Activated naive CD4-positive, alpha-beta T cell treated with anti-CD3 and anti-CD28 coated beads, Interleukin-2, amount 50 U/mL, for 72 hours (primary cell): ENCODE data around the gene VPS37C. TPM values are rescaled to one million over a fixed set of nuclear protein-coding genes. Genes with fewer than 3 reads are reported as not detected.

ENCODE experiments used
- ATAC-seq, 2 donors: fragments of 150-1000 bp; cut with Tn5 transposase; 2 replicates each; pipeline ENCODE4 v1.10.0; 2021; ENCODE audit warnings: mild to moderate bottlenecking in 2 of 2, moderate library complexity in 2 of 2
- DNase-seq, 2 donors: peaks; one replicate each; pipeline ENCODE4 v3.0.0; 2021 to 2022; ENCODE audit warnings: low spot score in 2 of 2
- H3K27ac Mint-ChIP-seq, 2 donors: one replicate each; pipeline ENCODE4 v1.8.0; 2022; ENCODE audit warnings: mild to moderate bottlenecking in 2 of 2, mixed read lengths in 2 of 2
- H3K36me3 Mint-ChIP-seq, 2 donors: one replicate each; pipeline ENCODE4 v1.8.0; 2022; ENCODE audit warnings: mixed read lengths in 2 of 2
- H3K9me3 Mint-ChIP-seq, 2 donors: one replicate each; pipeline ENCODE4 v1.8.0; 2022; ENCODE audit warnings: mixed read lengths in 2 of 2
- total RNA-seq, 2 donors: library from RNA; stranded (reverse); gene quantifications; one replicate each; pipeline ENCODE4 v1.2.3, GENCODE V29; 2022

Gene VPS37C
- total RNA-seq, 2 donors from 2014 or later, result 10.2 to 10.9 TPM

DNA sequence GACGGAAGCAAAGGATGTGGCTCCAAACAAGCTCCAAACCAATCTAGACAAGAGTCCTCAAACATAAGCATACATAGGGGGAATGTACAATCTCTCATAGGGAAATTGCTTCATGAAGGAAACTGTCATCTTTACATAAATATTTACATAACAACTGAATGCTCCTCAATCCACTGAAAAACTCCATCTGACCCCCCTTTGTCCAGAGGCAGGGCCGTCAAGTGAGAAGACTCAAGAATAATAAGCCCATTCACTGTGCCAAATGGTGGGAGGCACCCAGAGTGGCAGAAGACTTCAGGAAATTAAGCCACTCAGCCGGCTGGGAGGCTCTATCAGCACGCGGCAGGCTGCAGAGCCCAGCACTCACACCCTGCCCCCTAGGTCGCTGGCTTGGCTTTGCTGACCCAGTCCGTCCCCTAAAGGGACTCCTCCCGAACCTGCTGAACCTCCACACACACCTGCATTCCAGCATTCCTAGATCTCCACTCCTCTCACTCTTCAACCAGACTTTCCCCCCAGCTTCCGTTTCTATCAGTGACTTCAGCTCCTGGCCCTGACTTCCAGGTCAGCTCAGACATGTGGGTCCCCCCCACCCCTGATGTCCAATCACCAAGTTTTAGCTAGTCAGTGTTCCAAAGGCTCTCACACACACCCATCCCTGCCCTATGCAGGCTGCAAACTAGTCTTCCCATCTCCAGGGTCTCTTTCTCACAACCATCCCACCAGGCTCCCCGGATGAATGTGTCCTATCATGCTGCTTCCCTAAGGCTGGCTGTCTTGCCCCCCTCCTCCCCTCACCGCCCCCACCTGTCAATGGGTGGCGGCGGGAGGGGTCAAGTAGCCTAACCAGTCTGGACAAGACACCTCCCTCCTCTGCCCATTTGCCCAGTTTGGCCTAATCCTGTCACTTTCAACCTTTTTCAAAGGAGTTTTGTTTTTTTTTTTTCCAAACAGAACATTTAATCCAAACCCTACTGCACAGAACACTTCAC is 11.3 kb downstream of the VPS37C start:
- H3K9me3 Mint-ChIP-seq, result peaks cover 10% of the 10 kb centered on the region in 2 donors
- ATAC-seq (no peak), DNase-seq (no peak)
- H3K27ac Mint-ChIP-seq, result no peak overlapping the region
- peaks cover 11% of the 10 kb centered on the region in 2 donors for H3K36me3 Mint-ChIP-seq

DNA sequence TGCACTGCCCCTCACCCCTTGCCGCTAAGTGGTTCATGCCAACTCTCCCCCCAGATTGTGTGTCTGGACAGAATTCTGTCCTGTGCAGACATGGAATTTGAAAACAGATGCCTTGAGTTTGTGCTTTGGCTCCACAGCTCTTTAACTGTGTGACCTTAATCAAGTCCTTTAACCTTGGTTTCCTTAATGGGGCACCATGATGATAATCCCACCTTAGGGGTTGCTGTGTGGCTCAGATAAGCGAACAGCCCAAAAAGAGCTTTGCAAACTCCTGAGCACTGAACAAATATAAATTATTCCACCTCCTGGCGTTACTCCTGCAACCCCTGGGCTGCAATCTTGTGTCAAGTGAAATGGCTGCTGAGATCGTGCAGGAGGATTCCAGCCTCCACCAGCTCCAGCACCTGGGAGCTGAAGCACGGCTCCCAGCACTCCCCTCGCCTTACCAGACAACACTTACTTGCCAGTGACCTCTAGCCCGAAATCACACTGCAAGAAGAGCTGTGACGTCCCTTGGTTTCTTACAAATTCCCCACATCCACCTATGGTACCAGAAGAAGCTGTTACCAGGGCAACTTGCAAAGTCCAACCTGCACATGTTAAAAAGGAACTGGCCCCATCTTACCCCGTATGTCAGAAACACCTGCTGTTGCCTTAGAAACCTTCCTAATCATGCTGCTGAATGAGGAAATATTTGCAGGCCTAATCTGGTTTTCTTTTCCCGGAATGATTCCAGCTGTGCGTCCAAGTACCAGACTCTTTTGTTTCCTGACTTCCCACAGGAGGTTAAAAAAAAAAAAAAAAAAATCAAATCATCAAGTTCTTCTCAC is 13.2 kb downstream of the VPS37C start:
- Mint-ChIP-seq H3K27ac (no peak overlapping the region), H3K9me3 (no peaks in the 10 kb centered on the region), H3K36me3 (no peaks in the 10 kb centered on the region)
- DNase-seq (no peak), ATAC-seq (no peak)

DNA sequence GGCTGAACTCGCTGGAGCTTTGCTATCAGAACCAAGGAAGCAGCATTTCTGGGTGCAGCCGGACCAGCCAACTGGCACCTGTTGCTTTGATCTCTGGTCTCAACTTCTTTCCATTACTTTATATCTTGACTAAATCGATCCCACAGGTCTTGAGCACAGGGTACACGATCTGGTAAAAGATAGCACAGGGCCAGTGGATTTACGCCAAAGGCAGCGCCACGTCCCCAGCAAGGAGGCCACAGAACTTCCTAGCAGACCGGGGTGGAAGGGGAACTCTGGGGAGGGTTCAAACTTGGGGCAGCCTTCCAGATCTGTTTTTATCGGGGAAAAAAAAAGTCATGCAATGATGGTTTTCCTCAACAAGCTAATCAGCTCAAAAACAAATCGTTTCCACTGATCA is 14.0 kb downstream of the VPS37C start:
- Mint-ChIP-seq H3K36me3 (no peaks in the 10 kb centered on the region), H3K27ac (peak overlapping the region in 1 of 2 donors; percentile 55), H3K9me3 (no peaks in the 10 kb centered on the region)
- DNase-seq, result no peak
- ATAC-seq, result no peak

GRCh38 chr11:61146416-61146815 is 14.8 kb downstream of the VPS37C start:
- peak overlapping the region; percentile 39 to 89 for H3K27ac Mint-ChIP-seq
- DNase-seq, result no peak
- no peaks in the 10 kb centered on the region for H3K36me3 Mint-ChIP-seq
- no peaks in the 10 kb centered on the region for H3K9me3 Mint-ChIP-seq
- no peak for ATAC-seq

GRCh38 chr11:61145228-61146005 is 15.8 kb downstream of the VPS37C start:
- Mint-ChIP-seq H3K36me3 (no peaks in the 10 kb centered on the region), H3K27ac (peak overlapping the region in 1 of 2 donors; percentile 39), H3K9me3 (no peaks in the 10 kb centered on the region)
- DNase-seq, result no peak
- ATAC-seq, result no peak

- Mint-ChIP-seq H3K36me3 (no peaks in the 10 kb centered on the region), H3K27ac (no peak overlapping the region), H3K9me3 (no peaks in the 10 kb centered on the region)
- no peak for ATAC-seq
- no peak for DNase-seq
Observed at GRCh38 chr11:61144511-61145179, 16.6 kb downstream of the VPS37C start.

DNA sequence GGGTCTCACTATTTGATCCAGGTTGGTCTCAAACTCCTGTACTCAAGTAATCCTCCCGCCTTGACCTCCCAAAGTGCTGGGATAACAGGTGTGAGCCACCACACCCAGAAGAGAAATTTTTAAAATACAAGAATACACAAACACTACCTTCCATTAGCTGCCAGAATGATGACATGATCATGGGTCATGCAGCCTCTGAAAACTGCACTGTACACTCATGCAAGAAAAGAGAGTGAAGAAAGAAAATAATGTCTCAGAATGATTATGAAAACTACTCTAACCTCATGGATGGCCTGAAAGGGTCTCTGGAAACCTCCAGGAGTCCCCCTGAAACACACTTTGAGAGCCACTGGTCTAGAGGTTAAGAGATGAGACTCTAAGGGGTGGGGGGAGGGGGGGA is 18.8 kb downstream of the VPS37C start:
- no peak overlapping the region for H3K27ac Mint-ChIP-seq
- no peaks in the 10 kb centered on the region for H3K9me3 Mint-ChIP-seq
- DNase-seq (no peak), ATAC-seq (no peak)
- H3K36me3 Mint-ChIP-seq, result peaks cover 2 to 5% of the 10 kb centered on the region in 2 donors

- ATAC-seq, result peak in 1 of 2 donors; percentile 34
- Mint-ChIP-seq H3K27ac (no peak overlapping the region), H3K9me3 (no peaks in the 10 kb centered on the region)
Observed at GRCh38 chr11:61141601-61142028, 19.6 kb downstream of the VPS37C start.

DNA sequence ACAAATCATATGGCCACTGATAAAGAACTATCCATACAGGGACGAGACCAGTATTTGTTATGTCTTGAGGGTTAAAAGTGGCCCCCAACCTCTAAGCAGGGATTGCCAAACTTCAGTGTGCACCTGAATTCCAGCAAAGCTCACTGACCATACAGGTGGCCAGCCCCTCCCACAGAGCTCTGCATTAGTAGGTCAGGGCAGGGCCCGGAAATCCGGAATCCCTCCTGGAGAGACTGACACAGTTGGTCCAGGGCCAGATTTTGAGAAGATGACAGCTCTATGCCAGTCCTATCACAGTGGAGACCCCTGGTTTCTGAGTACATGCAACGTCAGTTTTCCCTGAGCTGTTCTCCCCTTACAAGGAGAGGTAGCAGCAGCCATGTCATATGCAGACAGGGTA is 20.8 kb downstream of the VPS37C start:
- ATAC-seq (no peak), DNase-seq (no peak)
- H3K27ac Mint-ChIP-seq, result no peak overlapping the region
- H3K36me3 Mint-ChIP-seq, result peaks cover 7 to 10% of the 10 kb centered on the region in 2 donors
- no peaks in the 10 kb centered on the region for H3K9me3 Mint-ChIP-seq

More at GRCh38 chr11:61141601-61142028, 19.6 kb downstream of the VPS37C start:
- DNase-seq, result no peak
- peaks cover 7 to 10% of the 10 kb centered on the region in 2 donors for H3K36me3 Mint-ChIP-seq

DNA sequence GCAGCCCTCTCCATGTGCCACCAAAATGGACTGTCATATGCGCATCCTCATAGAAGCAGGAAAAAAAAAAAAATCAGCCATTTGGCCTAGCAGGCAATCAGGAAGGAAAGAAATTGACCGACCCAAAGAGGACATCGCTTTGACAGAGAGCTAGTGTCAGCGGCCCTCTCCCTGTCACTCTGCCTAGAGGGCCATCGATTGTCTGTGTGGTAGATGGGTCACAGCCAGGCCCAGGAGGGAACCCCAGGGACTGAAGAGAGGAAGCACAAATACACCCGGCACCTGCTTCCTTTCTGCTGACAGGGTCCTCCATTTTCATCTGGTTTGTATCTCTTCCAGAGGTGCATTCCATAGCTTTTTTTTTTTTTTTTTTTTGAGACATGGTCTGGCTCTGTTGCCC is 21.8 kb downstream of the VPS37C start:
- no peak for ATAC-seq
- no peak for DNase-seq
- Mint-ChIP-seq H3K27ac (no peak overlapping the region), H3K9me3 (no peaks in the 10 kb centered on the region), H3K36me3 (peaks cover 7 to 10% of the 10 kb centered on the region in 2 donors)

DNA sequence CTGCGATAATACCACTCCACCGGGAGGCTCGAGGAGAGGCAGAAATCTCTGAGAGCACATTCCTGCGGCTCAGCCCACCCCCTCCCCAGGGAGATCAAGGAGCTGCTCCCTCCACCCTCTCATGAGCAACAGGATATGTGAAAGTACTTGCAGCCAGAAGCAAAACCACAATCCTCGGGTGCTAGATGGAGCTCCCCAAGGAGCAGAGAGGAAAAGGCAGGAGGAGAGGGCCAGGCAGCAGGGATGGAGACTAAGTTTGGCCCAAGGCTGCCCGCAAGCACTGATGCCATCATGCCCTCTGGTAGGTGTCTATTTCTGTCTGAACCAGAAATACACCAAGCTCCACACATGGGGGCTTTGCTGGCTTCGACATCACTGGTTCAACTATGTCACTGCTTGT is 22.3 kb downstream of the VPS37C start:
- ATAC-seq, result no peak
- no peak for DNase-seq
- H3K27ac Mint-ChIP-seq, result peak overlapping the region in 1 of 2 donors; percentile 11

DNA sequence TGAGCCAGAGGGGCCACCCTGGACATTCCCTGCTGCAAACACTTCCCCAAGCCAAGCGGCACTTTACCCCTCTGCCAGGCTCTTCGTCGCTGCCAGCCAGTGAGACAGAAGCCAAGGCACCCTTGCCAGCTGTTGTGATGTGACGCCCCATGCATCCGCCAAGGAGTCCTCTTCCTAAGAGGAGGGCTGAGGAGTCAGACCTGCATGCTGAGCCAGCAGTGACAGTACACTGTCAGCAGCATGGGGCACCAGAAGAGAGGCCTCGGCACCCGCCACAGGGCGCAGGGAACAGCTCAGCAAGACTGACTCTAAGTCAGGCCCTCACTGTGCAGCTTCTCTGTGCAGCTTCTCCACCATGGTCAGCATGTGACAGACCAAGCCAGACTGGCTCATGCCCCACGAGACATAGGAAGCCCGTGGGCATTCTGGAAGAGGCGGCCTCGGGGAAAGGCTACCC is 26.4 kb downstream of the VPS37C start:
- peak overlapping the region in 1 of 2 donors; percentile 40 for H3K27ac Mint-ChIP-seq
- ATAC-seq, result no peak
- H3K9me3 Mint-ChIP-seq, result no peaks in the 10 kb centered on the region

More for the DNA sequence above, 22.3 kb downstream of the VPS37C start:
- Mint-ChIP-seq H3K9me3 (no peaks in the 10 kb centered on the region), H3K36me3 (peaks cover 7 to 10% of the 10 kb centered on the region in 2 donors)

DNA sequence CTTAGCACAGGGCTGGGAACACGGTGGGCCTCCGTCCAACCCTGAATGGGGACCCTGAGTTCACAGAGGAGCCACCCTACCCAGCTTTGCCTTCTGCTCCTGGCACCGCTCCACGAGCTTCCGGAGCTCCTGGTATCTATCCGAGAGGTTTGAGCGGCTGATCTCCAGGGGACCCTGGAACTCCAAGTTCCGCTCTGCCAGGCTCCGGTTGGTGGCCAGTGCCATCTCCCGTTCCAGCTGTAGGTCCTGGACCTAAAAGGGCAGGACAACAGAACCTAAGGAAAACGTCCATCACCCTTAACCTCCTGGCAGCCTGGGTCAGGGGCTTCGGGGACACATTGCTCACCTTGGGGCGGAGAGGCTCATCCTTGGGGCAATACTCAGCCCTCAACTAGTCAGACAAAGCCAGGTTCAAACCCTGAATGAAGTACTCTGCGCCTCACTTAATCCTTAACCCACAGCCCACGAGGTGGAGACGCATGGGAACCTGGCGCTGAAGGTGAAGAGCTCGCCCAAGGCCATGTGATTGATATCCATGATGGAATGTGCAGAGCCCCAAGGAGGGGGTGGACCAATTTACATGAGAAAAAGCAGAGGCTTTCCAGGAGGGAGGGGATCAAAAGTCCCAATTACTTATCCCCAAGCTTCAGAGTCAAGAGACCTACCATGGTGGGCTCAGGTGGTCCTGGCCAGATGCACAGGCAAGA is 27.1 kb downstream of the VPS37C start:
- Mint-ChIP-seq H3K9me3 (no peaks in the 10 kb centered on the region), H3K36me3 (peaks cover 7 to 10% of the 10 kb centered on the region in 2 donors), H3K27ac (peak overlapping the region in 1 of 2 donors; percentile 40)
- DNase-seq (no peak), ATAC-seq (no peak)

More for the DNA sequence above, 26.4 kb downstream of the VPS37C start:
- peaks cover 7 to 10% of the 10 kb centered on the region in 2 donors for H3K36me3 Mint-ChIP-seq
- DNase-seq, result no peak

GRCh38 chr11:61133145-61133544 is 28.1 kb downstream of the VPS37C start:
- peak overlapping the region in 1 of 2 donors; percentile 69 for H3K27ac Mint-ChIP-seq
- H3K36me3 Mint-ChIP-seq, result peaks cover 7 to 11% of the 10 kb centered on the region in 2 donors
- DNase-seq, result no peak
- no peaks in the 10 kb centered on the region for H3K9me3 Mint-ChIP-seq
- ATAC-seq, result no peak

DNA sequence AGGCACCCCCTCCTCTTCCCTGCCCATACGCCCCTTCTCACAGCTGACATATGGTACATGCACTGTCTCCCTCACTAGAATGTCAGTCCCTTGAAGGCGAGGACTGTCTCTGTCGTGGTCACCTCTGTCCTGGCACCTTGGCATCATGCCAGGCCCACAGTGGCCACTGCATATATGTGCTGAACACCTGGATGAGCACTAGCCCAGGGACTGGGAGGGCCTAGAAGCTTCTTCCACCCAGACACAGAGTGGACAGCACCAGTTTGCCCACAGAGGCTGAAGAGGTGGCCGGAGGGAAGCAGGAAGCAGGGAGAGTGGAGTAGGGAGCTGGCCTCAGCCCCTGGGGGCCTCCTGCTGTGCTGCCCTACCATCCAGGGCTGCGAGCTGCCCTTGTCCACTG is 28.6 kb downstream of the VPS37C start:
- no peak for ATAC-seq
- peak overlapping the region in 1 of 2 donors; percentile 50 for H3K27ac Mint-ChIP-seq
- no peaks in the 10 kb centered on the region for H3K9me3 Mint-ChIP-seq
- no peak for DNase-seq
- peaks cover 7 to 13% of the 10 kb centered on the region in 2 donors for H3K36me3 Mint-ChIP-seq
